Epithelial cell of prostate (primary cell): ENCODE data around the gene CSNK1A1.

ENCODE experiments used
- DNase-seq: peaks from one replicate; pipeline ENCODE4 v3.0.0-alpha.2; 2011; ENCODE audit warnings: low read depth, low spot score
- H3K27ac ChIP-seq: fragments of 450-650 bp; 2 replicates; pipeline ENCODE4 v1.5.1; 2017; ENCODE audit warnings: mild to moderate bottlenecking

The CSNK1A1 gene

DNA sequence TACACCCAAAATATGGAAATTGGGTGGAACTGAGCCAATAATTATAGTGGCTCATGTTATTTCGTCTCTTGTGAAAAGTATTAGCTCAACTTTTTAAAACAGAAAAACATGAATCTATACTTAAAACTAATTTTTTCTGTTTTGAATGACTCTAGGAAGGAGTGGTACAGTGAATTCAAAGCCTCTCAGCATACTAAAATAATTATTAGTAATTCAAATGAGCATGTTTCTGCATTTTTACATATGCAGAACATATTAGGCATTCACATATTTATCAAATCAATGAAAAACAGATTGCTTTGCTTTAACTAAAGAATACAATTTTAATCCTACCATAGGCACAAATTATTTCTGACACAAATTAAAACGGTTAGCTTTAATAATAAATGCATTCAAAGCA, 54.3 kb downstream of the CSNK1A1 start:
- no peak overlapping the region for H3K27ac ChIP-seq
- DNase-seq = no peak

DNA sequence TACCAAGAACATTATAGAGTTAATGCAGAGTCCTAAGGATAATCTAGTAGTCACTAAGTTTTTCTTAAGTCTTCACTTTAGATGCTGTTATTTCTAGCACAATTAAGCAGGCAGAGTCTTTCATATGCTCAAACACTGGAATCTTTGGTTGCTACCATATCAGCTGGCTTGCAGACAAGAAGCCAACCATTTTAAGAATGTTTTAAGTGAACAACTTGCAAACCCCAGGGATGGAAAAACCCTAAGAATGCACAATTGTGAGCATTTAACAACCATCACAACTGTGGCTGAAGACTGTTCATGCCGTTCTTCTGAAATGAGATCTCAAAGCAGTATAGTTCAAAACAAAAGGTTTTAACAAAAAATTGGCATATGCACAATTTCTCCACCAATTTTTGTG, 55.1 kb downstream of the CSNK1A1 start:
- DNase-seq = no peak
- no peak overlapping the region for H3K27ac ChIP-seq

DNA sequence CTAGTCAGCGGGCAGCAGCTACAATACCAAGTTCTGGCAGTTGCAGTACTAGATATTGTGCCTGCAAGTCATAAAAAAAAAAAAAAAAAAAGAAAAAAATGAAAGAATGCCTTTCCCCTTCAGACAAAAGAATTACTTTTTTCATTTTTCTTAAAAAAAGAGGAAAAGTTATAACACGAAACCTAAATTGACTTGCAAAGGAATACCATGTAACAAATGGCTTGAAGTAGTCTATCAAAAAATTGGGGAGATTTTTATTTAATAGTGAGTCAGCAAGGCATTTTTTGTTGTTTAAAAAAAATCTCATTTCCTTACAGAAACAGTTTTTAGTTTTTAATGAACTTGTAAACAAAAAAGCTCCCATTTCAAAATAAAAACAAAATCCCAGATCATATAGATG, 55.6 kb downstream of the CSNK1A1 start:
- DNase-seq = no peak
- H3K27ac ChIP-seq = no peak overlapping the region

DNA sequence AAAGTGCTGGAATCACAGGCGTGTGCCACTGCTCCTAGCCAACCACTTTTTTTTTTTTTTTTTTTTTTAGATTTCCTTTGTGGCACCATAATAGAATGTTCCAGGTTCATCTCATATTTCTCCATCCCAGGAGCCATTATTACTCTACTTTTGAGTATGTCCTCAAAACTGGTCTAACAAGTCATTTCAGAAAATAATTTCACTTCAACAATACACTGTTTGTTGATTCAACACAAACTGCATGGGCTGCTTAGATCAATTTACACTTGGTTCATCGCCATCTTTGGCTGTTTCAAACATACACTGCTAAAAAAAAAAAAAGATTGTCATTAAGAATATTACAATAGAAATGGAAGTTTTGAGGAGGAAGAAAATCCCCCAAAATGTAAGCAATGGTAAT, 57.9 kb downstream of the CSNK1A1 start:
- DNase-seq = no peak
- peak overlapping the region; percentile 97 for H3K27ac ChIP-seq

DNA sequence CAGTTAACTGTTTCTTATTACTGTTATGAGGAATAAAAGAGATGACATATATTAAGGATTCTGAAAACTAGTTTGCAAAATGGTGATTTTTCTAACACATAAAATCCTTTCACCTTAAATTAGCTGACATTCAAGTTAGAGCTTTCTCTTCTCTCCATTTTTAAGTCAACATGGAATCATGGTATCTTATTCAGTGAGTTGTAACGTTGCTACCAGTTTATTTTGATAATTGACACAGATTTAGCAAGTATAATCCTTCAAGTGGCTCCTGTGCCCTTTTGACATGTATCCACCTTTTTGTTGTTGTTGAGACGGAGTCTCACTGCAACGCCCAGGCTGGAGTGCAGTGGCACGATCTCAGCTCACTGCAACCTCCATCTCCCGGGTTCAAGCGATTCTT, 58.5 kb downstream of the CSNK1A1 start:
- H3K27ac ChIP-seq = peak overlapping the region; percentile 97
- no peak for DNase-seq

DNA sequence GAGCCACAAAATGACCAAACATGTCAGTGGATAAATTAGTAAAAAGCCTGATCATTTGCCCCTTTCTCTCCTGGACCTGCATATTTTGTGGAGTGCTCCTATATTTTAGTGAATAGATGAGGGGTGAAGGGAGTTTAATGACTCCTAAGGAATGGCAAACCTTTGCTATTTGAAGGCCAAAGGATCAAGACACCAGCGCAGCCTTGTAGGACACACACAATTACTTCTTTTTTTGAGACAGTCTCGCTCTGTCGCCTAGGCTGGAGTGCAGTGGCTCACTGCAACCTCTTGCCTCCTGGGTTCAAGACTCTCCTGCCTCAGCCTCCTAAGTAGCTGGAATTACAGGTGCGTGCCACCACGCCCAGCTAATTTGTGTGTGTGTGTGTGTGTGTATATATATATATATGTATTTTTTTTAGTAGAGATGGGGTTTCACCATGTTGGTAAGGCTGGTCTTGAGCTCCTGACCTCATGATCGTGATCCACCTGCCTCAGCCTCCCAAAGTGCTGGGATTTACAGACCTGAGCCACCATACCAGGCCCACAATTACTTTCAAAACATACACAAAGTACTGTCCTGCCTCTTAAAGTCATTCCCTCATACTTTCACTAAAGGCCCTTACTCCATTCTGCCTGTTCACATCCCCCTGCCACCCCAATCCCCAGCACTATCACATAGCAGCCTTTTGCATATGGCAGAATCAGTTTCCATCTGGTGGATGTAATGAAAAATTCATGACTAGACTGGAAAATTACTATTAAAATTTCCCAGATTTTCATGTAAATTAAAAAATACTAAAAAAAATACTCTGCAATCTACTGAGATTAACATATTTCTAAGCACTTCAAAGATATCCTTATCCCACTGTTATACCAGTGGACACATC, 60.4 kb downstream of the CSNK1A1 start:
- no peak for DNase-seq
- H3K27ac ChIP-seq = peak overlapping the region; percentile 97

DNA sequence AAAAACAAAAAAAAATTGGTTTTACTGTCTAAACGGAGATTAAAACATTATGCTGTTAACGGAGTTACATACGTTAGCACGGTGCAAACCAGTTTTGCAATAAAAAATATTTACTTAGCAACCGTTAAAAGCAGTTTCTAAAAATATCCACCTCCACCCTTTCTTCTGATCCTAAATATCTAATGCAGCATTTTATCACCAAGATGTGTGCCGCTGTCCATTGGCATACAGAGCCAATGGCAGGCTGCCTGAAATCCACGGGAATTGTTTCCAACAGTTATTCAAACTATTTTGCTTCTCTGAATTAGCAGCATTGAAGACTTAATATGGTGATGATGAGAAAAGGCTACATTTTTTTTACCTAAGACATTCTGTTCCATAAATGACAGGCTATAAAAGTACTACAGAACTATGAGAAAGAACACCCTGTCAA, 61.6 kb downstream of the CSNK1A1 start:
- peak overlapping the region; percentile 97 for H3K27ac ChIP-seq
- no peak for DNase-seq

DNA sequence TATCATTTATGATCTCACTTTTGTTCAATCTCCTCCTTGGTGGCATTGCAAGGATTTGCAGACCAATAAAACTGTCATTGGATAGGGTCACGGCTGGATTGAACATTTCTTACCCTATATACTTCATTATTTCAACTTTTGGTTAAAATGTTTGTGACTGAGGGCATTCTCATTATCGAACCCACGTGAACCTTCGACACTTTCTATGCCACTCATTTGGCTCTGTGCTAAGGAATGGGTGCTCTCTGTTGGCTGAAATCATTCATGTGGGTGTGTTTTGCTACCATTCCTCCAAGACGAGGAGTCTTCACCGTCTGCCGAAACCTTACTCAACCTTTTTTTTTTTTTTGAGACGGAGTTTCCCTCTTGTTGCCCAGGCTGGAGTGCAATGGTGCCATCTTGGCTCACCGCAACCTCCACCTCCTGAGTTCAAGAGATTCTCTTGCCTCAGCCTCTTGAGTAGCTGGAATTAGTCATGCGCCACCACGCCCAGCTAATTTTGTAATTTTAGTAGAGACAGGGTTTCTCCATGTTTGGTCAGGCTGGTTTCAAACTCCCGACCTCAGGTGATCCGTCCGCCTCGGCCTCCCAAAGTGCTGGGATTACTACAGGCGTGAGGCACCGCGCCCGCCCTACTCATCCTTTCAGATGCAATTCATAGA, 62.5 kb downstream of the CSNK1A1 start:
- H3K27ac ChIP-seq = peak overlapping the region; percentile 97
- DNase-seq = no peak

DNA sequence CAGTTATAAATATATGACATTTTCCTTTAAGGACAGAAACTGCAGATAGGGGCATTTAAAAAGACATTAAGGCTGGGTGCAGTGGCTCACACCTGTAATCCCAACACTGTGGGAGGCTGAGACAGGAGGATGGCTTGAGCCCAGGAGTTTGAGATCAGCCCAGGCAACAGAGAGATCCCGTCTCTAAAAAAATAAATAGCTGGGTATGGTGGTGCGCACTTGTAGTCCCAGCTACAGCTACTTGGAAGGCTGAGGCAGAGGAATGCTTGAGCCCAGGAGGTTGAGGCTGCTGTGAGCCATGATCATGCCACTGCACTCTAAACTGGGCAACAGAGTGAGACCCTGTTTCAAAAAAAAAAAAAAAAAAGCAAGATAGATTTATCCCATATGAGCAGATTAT, 63.6 kb downstream of the CSNK1A1 start:
- no peak for DNase-seq
- peak overlapping the region; percentile 97 for H3K27ac ChIP-seq

DNA sequence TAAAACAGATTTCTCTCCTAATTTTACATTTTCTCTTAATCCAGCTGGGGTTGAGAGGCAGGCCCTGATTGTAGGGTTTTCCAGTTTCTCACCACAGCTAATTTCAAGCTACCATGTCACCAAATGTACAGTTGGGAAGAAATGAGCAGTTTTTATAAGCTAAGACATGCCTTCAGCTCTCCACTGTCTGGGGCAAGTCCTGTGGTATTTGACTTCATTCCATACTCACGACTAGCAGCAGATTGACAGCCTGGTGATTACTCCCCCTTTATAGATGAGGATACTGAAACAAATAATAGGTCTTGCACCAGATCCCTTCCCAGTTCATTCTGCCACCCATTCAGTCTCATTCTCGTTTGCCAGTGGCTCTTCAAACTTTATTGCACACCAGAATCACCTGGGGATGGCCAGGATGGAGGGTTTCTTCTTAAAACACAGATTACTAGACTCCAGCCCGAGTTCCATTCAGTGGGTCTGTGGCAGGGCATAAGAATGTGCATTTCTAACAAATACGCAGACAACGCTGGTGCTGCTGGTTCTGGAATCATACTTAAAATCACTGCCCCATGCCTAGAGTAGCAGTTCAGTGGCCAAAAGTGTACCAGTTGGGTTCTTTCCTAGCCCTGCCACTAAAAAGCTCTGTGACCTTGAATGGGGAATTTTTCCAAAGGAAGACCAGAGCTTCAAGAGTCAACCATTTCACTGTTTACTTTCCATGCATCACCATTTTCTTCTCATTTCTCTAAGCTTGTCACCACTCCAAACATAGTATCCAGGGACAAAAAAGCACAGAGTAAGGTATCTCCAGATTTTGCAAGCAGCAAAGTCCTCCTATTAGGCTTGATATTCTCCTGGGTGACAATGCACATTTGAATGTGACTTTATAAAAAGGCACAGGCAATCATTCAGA, 64.3 kb downstream of the CSNK1A1 start:
- DNase-seq = no peak
- H3K27ac ChIP-seq = peak overlapping the region; percentile 97

DNA sequence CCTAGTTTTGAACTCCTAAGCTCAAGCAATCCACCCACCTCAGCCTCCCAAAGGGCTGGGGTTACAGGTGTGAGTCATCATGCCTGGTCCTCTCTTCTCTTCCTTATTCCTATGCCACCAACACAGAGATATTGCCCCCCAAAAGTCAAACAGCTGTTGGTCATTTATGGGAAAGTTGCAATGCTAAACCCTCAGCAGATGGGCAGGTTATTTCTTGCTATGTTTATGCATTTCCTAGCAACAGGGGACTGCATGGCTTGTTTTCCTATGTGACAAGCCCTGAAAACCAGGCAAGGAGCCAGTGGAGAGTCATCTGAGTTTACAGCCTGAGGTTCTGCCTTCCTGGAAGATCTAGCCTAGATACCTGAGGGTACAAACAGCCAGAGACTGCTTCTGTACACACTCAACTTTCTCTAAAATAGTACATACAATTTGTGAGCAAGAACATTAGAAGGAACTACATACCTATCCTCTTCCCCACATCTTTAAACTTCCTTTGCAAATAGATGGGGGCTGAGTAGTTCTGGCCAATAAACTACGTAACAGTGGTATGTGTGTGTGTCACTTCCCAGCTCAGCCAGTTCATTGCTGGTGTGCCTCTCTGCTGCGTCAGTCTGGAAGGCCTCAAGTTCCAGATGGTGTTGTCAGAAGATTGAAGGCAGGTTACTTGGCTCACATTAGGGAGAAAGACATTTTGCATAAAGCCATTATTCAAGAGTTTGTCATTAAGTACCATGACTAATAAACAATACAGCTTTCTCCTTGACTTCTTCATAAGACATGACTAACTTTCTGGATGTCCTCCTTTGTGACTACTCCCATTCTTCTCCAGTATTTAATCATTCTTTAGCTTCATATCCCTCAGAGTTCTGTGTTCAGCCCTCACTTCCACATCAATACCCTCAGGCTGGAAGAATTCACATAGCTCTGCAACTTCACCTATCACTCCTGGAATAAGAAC, 65.3 kb downstream of the CSNK1A1 start:
- H3K27ac ChIP-seq = peak overlapping the region; percentile 97
- DNase-seq = peak; percentile 99

DNA sequence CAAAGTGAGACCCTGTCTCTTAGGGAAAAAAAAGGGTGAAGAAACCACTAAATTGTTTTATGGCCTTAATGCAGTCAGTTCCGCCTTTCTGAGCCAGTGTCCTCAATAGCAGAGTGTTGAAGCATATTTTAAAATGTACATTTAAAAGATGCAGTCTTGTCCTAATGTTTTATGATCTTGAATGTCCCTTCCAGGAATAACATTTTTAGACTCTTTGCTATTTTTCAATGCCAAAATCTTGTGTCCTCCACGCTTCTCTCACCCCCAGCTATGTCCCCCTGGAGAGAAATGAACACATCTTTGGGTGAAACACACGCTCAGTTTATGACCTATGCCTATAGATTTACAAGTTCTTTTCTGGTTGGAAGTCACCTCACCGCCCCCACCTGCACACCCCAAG, 69.8 kb downstream of the CSNK1A1 start:
- H3K27ac ChIP-seq = no peak overlapping the region
- DNase-seq = no peak

DNA sequence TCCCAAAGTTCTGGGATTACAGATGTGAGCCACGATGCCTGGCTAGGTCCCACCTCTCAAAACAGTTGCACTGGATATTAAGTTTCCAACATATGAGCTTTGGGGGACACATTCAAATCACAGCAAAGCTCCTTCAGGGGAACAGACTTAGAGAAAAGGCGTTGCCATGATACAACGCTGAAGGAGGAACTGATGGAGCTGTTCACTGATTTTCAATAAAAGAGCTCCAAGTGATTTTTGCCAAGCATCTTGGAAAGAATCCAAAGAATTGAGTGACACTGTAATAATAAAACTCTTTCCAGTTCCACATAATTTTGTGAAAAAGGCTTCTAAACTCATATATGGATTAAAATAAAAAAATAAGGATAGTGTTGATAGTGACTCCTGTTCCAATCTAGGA, 72.5 kb downstream of the CSNK1A1 start:
- no peak overlapping the region for H3K27ac ChIP-seq
- DNase-seq = no peak

DNA sequence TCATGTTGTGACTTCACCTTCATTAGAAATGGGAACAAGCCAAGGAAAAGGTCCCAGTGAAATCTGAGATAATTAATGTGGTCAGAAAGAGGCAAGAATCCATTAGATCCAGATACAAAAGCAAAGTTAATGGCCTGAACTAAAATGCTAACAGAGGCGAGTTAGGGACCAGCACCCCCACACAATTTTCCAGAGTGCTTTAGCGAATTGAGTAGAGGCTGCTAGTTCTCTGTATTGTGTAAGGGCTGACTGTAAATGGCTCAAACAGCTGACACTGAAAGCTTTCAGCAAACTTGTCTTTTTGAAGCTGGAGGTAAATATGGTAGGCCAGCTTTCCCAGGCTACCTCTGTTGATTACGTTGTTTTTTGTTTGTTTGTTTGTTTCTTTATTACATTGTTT, 75.5 kb downstream of the CSNK1A1 start:
- H3K27ac ChIP-seq = no peak overlapping the region
- DNase-seq = no peak

DNA sequence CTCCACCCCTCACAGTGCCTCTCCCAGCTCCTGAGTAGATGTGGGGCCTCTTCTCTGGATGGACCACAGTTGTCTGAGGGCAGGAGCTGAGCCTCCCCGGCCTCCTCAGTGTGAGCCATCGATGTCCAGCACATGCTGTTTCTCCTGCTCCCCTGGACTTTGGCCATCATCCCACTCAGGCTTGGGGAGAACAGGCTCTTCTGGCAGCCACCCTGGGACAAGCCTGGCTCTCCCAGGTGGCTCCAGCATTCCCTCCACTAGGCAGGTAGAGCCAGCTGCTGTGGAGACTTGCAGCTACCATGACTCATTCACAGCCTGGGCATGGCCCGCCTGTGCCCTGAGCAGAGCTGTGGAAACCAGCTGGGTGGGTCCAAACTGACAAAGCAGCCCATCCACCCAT, 77.0 kb downstream of the CSNK1A1 start:
- peak overlapping the region; percentile 50 for H3K27ac ChIP-seq
- DNase-seq = no peak

DNA sequence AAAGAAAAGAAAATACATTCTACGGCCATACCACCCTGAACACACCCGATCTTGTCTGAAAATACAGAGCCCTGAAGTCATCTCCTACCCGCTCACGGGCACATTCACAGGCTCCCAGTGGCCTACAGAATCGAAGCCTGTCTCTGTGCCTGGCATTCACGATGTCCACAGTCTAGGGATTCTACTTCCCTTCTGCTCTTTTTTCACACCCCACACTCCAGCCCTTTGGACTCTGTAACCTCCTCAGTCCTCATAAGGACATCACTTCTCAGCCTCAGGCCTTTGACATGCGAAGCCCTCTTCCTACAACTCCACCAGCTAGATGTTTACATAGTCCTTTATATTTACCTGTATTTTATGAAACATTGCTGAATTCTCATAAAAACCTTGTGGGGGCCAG, 77.8 kb downstream of the CSNK1A1 start:
- no peak overlapping the region for H3K27ac ChIP-seq
- DNase-seq = no peak

DNA sequence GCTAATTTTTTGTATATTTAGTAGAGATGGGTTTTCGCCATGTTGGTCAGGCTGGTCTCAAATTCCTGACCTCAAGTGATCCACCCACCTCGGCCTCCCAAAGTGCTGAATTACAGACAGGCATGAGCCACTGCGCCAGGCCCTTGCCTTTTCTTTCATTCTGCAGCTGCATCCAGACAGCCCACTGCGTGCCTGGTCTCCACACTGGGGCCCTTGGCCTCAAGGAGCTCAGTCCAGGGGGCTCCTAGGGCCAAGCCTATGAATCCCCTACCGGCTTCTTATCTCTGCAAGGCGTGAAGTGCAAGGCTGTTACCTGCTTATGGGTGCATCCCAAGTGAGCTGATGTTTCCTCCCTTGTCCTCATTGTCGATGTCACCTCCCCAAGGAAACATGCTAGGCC, 78.8 kb downstream of the CSNK1A1 start:
- H3K27ac ChIP-seq = no peak overlapping the region
- DNase-seq = no peak

DNA sequence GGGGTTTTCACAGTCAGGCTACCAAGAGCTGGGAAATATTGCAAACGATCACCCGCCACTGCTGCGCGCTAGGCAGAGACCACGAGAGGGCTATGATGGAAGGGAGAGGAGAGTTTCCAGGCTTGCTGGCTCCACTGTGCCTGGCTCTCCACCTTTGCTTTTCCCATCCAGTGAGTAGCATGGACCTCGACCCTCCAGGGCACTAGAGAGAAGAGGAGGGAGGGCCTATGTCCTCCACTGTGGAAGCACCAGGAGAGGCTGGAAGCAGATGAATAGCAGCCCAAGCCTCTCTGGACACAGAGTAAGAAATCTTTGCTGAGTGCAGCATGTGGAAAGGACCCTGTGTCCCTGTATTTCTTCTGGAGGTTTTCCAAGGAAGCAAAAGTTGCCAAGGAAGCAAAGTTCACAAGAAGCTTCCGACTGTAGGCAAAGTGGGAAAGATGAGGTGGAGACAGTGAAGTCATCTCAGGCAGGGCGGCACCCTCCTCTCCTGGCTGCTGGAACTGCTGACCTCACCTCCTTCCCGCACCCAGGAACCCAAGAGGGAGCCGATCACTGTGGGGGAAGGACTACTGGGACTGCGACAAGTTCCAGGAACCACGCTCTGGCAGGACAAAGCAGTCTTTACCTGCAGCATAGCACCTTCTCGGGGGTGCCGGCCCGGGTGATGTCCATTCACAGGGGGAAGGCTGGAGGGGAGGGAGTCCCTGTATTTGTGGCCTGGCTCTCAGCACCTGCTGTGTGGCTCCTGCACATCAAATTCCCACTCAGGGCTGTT, 79.6 kb downstream of the CSNK1A1 start:
- no peak overlapping the region for H3K27ac ChIP-seq
- no peak for DNase-seq

DNA sequence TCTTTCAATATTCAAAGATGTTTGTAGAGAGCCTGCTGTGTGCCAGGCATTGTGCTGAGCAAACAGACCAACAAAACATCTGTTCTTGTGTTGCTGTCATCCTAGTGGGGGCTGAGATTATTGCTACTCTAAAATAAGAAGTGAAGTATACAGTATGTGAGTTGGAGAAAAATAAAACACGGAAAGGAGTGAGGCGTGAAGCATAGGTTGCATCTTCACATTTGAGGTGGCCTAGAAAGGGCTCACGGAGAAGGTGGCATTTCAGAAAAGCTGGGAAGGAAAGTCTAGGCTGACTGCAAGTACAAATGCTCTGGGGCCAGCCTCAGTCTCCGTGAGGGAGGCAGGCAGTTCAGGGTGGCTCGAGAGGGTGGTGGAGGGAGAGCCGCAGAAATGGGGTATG, 80.3 kb downstream of the CSNK1A1 start:
- no peak for DNase-seq

More for the DNA sequence above, 80.3 kb downstream of the CSNK1A1 start:
- no peak overlapping the region for H3K27ac ChIP-seq
